ENCODE results near the gene CHMP1B.
"Not testable (repeated sequence)": the region's sequence is repeated elsewhere in the genome, so short reads cannot be mapped to it uniquely, and the experiment has no call there.

Gene CHMP1B

DNA sequence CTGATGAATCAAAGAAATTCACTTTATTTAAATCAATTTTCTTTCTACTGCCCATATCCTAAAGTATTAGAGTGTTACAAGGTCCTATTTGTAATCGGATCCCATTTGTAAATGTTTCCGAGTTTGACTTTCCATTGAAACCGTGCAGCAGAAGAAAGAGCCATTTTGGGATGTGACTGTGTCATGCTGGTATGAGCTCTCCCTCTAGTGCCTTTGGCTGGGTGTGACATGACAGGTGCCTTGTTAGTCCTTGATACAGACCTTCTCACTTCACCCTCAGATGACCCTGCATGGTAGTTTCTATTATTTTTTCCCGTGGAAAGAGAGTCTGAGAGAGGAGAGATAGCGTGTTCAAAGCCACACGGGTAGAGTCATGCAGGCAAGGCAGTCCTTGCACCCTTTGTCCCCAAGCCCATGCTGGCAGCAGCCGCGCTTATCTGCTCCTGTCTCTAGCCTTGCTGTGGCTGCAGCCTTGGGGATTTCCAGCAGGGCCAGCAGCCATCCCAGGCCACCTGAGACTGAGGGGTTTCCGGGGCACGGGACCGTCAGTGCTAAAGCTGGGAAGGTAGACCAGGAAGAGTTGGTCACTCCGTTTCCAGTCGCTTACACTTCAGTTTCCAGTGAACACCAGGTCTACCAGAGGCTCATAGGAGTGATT lies 21.4 kb downstream of the CHMP1B start:
- no peak for DNase-seq

DNA sequence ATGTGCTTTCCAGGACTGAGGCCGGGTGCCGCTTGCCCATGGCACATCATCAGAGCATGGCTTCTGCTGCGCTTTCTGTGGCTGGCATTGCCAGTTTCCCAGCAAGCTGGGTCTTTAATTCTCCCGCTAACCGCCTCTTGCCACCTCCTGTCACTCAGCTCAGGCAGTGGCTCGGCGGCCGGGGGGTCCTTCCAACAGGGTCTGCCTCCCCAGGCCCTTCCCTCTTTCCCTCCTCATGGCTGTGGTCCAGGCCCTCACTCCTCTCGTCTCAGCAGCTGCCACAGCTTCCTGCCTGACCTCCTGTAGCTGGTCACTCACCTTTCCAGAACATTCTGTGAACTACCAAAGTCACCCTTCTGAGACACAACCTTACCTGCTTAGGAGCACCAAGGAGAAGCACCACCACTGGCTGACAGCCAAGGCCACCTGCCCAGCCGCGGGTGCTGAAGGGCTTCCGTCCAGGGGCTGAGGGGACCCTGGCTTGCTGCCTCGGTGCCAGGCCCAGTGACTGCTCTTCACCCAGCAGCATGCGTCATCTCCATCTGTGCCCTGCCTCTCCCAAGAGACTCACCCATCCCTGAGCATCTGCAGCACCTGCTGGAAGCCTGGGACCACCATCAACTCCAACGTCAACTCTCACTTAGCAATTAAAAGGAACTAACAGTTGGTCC lies 22.6 kb downstream of the CHMP1B start:
- DNase-seq, result no peak

DNA sequence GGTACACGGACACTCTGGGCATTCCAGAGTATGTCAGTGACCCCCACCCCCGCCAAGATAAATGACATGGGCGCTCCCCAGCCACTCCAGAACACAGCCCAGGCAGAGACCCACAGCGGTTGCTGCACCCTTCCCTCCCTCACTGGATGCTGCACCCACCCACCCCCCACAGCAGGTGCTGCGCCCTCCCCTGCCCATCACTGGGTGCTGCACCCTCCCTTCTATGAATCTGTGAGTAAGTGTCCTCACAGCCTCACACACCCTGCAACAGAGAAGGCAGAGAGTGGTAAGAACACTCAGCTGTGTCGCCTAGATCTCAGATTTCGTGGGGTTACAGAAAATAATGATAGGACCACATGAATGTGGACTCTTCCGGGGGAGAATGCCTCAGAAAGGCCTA lies 23.5 kb downstream of the CHMP1B start:
- no peak for DNase-seq

DNA sequence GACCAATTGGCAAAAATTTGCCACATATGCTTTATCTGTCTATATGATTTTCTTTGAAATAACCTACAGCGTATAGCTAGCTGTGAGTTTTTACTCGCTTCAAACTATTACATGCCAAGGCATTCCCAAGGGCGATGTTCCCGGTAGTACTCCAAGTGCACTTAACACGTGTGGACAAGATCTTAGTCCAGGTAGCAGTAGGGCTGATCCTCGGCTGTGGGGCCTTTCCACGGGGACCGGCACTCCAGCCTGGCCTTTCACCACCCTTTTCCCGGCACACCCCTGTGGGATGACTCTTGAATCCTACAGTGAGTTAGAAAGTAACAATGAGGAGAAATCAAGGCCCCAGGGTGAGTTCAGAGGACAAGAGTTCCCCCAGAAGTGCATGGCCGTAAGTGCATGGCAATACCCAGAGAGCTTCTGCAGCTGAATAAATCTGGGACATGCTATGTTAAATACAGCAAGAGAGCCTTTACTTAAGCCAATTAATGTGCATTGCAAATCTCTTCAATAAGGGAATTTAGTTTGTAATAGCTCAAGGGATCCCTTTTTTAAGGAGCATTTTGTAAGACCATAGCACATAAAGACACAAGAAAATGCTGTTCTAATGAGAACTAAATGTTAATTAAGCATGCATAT lies 26.4 kb downstream of the CHMP1B start:
- DNase-seq, result no peak

DNA sequence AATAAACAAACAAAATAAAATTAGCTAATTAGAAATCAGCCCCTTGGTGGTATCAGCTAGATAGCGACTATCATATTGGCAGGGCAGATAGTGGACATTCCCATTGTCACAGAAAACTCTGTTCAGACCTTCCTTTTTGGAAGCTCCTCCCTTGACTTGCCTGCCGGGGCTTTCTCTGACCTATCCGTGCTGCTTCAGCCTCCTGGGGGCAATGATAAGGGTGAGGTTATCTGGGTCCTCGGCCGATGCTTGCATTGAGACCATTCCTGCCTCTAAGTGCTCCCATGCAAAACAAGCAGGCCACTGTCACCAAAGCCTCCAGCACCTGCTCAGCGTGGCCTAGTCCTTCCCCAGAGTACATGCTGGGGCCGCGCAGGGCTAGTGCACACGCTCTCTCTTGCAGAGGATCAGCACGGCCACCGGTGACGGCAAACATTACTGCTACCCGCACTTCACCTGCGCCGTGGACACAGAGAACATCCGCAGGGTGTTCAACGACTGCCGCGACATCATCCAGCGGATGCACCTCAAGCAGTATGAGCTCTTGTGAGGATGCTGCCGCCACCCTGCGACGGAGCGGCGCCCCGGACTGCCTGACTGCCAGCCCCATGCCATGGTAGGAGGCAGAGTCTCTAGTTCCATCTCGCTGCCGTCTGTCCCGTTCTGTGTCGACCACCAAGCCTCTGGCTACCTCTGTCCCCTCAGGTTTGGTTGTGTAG lies 29.5 kb downstream of the CHMP1B start:
- no peak for DNase-seq

DNA sequence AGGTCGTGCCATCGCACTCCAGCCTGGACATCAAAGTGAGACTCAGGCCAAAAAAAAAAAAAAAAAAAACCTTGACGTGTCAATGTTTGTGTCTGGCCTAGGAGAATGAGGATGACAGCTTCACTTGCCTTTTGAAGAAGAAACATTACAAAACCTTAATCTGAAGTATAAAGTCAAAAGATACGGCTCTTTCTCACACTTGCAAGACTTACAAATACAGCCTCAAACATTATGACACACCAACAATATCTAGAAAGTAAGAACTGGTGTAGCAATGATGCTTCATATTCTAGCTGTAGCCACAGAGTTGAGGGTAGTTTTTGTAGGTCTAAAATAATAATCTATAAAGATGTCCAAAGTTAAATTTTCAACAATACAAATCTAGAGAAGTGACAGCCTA lies 31.4 kb downstream of the CHMP1B start:
- DNase-seq, result no peak

DNA sequence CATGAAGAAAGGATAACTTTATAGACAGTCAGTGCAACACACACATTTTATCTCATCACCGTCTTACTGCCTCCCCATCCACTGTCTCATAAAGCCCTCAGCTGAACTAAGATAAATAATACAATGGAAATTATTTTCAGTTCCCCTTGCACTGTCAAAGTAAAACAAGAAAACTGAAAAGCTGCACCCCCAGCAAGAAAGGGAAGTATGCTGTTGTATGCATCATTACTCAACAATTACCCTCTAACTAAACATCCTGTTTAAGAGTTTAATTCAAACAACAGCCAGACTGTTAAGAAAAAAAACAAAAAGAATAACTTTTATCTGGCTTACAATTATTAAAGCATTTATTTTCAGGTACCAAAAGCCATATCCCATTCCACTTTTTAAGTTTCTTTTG lies 31.9 kb downstream of the CHMP1B start:
- DNase-seq, result no peak

DNA sequence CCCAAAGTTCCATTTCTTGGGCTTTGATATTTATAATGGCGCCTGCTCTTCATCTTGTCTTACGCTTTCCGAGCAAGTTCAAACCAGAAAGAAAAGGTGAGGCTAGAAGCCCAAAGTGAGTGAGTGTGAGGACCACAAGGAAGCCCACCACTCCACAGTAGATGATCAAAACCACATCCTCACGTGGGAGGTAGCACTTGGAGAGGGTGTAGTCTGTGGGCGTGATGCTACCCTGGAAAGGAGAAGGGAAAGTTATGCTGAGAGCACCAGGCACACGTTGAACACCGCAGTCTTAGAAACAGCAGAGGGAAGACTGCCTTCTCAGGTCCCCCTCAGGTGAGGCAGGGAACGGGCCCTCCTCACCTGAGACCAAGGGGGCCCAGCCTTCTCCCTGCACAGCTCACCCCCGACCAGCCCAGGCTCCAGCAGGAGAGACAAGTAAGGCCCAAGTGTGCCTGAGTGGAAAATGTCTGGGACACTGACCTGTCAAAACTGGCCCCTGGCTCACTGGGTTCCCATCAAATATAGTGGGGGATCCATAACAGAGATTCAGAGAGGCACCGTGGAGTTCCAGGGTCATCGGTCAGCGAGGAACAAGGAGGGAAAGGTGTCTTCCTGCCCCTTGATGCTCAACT lies 33.3 kb downstream of the CHMP1B start:
- no peak for DNase-seq

DNA sequence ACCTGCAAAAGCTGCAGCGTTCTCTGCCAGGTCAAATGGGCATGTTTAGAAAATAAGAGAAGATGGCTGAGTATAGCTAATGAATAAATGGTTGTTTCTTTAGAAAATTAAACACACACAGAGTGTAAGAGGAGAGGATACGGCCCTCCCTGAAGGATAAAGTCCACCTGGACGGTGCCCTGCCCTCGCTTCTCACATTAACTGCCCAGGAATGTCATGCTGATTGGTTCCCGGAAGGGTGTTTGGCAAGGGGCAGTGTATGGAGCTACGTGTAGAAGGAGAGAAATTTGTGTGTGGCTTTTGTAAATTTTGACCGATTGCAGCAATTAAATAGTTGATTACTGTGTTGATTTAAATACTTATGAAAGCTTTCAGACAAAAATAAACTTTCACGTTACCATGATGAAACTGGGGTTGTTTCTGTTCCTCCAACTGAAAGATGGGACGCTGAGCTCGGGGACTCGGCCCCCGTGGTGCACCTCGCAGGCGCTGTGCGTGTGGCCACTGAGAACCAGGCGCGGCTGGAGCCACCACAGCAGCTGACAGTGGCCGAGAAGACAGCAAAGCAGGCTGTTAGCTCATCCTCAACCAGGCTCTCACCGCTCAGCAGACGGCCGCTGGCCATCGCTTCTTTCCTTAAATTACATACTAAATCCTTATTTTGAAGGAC lies 34.2 kb downstream of the CHMP1B start:
- no peak for DNase-seq

DNA sequence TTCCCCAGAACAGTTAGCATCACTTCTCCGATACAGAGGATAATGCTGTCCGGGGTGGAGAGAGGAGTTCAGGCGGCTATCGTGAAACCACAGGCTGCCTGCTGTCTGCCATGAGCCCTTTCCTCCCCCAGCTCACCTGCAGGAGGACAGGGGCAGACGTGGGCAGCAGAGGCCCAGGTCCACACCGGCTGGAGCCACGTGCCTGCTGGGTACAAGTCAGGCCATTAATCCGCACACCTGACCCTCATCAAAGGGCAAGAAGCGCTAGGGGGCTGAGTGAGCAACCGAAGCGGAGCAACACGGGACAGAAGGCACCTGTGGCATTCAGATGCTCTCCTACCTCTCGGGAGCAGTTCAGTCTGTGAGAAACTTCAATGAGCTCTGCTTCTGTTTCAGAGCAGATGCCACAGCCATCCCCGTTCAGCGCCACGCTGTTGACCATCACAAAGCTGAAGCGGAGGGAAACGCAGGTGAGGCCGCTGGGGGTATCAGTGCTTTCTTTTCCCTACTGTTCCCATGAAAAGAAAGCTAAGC lies 35.4 kb downstream of the CHMP1B start:
- DNase-seq, result no peak

DNA sequence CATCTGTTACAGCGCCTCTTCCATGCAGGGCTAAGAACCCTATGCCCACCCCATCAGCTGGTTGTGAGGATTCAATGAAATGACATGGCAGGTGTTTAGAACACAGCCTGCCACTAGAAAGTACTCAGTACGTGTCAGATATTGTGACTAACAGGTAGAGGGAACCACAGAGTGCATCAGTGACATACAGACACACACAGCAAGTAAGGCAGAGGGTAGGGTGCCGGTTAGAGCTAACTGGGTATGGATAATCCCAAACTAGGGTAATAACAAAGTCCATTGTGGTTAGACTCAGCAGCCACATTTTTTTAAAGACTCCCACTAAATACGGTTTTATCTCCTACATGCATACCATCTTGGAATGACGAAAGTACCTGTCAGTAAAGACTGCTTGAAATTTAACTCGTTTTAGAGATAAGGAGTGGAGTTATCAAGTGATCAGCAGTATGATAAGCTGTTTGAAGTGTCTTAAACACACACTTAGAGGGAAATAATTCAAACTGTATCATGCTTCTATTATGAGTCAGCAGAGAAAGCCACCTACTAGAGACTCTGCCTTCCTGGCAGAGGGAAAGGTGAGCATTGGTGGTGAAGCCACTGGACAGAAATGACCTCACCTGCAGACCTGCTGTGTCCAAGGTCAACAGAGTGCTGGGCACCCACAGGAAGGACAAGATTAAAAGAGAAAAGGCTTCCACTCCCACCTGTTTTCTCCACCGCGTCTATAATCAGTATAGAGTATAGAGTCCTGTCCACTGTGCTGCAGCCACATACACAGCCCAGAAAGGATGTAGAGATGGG lies 36.3 kb downstream of the CHMP1B start:
- DNase-seq, result no peak

DNA sequence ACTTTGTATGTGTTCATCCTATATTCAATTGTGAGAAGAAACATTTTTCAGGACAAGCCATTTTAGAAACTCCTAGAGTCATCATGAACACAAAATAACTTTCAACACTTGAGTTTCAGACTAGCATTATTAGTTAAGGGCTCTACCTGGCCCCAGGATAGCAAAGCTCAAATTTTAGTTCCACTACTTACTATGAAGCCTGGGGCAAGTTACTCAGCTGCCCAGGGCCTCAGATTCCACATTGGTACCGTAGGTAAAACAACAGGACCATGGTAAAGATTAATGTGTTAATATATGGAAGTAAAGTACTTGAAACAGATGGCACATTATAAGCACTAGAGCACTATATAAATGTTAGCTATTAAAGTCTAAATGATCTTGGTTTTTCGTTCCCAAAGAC lies 37.5 kb downstream of the CHMP1B start:
- DNase-seq, result no peak

DNA sequence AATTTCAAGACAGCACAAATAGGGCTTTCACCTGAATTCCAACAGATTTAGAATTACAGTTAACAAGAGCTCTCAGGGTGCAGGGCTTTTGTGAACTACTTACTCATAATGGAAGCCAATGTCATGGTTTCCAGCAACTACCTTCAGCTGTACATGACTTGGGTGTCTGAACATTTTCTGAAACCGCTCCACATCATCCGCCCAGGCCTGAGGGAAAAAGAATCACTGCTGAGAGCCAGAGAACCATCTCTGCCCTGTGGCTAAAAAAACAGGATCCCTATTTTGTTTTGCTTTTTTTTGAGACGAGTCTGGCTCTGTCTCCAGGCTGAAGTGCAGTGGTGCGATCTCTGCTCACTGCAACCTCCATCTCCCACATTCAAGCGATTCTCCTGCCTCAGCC lies 38.1 kb downstream of the CHMP1B start:
- DNase-seq, result no peak

DNA sequence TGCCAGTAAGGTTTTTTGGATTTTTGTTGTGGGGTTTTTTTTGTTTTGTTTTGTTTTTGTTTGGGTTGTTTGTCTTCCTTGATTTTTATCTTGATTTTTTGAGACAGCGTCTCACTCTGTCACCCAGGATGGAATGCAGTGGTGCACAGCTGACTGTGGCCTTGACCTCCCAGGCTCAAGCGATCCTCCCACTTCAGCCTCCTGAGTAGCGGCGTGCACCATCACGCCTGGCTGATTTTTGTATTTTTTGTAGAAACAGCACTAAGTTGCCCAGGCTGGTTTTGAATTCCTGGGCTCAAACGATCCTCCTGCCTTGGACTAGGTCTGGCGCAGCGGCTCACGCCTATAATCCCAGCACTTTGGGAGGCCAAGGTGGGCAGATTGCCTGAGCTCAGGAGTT lies 40.5 kb downstream of the CHMP1B start:
- no peak for DNase-seq

DNA sequence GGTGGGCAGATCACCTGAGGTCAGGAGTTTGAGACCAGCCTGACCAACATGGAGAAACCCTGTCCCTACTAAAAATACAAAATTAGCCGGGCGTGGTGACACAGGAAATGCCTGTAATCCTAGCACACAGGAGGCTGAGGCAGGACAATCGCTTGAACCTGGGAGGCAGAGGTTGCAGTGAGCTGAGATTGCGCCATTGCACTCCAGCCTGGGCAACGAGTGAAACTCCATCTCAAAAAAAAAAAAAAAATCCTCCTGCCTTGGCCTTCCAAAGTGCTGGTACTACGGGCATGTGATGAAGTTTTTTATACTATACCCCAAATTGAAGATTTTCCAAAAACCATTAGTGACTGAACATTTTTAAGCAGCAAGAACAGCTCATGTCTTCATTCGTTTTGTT lies 41.2 kb downstream of the CHMP1B start:
- DNase-seq, result not testable (repeated sequence)

DNA sequence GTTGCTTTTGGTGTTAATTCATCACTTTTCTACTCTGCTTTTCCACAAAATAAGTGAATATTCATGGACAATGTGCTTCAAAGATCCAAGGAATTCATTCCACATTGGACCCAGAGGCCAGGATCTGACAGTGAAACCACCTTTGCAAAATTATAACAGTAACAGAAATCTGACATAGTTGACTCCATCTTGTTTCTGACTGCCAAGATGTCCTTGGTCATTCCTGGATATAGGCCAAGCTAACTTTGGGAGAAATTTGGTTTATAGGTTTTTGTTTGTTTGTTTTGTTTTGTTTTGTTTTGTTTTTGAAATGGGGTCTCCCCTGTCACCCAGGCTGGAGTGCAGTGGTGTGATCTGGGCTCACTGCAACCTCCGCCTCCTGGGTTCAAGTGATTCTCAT lies 46.6 kb downstream of the CHMP1B start:
- DNase-seq, result no peak

DNA sequence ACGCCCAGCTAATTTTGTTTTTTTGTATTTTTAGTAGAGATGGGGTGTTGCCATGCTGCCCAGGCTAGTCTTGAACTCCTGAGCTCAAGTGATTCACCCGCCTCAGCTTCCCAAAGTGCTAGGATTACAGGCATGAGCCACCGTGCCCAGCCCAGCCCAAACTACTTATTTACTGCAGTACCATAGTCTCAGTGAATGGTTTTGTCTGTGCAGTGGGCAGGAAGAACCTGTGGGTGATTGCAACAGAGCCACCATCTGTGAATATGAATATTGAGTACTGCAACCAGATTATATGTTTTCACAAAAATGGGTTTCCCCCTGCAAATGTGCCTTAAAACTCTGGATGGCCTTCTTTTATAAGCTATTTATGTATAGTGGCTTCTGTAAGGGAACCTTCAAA lies 47.9 kb downstream of the CHMP1B start:
- DNase-seq, result no peak

DNA sequence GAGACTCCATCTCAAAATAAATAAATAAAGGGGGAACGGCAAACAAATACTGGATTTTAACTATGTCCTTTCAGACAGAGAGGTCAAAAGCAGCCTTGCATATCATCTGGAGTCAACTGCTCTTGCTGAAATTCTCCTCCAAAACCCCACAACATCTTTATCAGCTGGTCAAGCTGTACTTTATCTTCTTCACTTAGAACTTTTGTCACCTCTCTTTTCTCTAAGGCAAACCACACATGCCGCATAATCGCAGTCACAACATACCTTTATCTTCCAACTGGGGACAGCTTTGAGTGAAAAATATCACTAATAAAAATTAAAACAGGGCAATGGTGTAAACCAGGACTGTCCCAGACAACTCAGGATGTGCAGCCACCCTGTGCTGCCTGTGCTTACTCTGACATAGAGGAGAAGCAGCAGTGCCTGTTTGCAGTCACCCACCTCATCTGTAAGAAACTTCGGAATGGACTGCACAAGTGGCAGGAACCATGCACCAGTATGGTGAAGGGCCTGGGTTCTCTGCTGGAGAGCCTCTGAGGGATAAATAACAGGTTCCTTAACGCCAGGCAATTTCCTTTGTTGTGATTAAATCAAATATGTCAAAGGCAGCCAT lies 50.7 kb downstream of the CHMP1B start:
- no peak for DNase-seq

DNA sequence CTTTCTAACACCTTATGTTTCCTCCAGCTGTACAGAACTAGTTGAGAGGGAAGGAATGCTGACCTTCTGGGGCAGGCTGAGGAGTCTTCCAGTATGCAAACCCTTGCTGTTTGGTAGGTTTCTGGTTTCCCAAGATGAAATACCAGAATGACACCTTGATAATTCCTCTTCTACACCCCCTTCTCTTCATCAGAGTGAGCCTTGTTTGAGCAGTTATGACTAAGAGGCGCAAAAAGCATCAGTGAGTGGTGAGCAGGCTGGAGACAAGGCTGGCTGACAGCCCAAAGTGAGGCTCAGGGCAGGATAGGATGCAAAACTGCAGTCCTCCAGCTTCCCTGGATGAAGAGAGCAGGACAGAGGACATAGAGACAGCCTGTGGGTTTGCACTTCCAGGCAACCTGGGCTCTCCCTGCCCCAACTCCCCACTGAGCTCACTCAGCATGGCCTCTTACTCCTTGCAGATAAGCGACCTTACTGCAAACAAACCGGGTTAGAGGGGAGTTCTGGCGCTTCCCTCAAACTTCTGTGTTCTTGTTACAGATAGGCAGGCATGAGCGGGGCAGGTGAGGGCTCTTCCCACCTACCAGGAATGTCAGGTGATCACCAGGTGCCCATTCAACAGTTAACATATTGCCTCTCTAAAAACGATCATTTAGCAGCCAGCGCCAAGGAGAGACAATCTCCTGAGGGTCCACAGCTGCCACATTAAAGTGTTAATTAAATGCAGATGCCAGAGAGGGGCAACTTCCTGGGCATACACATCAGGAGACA lies 51.5 kb downstream of the CHMP1B start:
- DNase-seq, result no peak
